HCT116 (cell line): ENCODE measurements around the gene NSMCE1. TPM values are rescaled to one million over a fixed set of nuclear protein-coding genes. Genes with fewer than 3 reads are reported as not detected.

Experiments
- ATAC-seq: fragments of 200-7000 bp; cut with Tn5 transposase; 2 replicates; pipeline ENCODE4 v1.9.1; 2020; ENCODE audit warnings: mild to moderate bottlenecking, moderate library complexity
- BruUV-seq: library from RNA; stranded (reverse); fragments of 400-500 nt; replicated peaks from 2 replicates; lab custom pipeline; 2021; lab: Mats Ljungman, UMichigan
- CTCF ChIA-PET: fragments of 300-600 bp; sonication (Branson Sonifier 250); formaldehyde crosslinking; loops from one replicate; lab custom pipeline; 2021; ENCODE audit warnings: antibody characterized with exemption; lab: Charles Lee
- POLR2A ChIA-PET: fragments of 300-600, 350-600 bp; sonication (Branson Sonifier 250); formaldehyde crosslinking; loops from one replicate; lab custom pipeline; 2021; ENCODE audit warnings: antibody characterized with exemption; lab: Charles Lee
- RAD21 ChIA-PET, 2 experiments: fragments of 300-600 bp; sonication (Branson Sonifier 250); formaldehyde crosslinking; loops; one replicate each; lab custom pipeline; 2023; ENCODE audit warnings: low total read pairs in 2 of 2; ENCODE audit not compliant: uncharacterized antibody in 2 of 2, unreplicated experiment in 2 of 2, low non-redundant PET in 1 of 2; lab: Charles Lee
- DNase-seq: peaks from one replicate; pipeline ENCODE4 v3.0.0-alpha.2; 2010; ENCODE audit warnings: low read depth, low spot score
- H2AFZ ChIP-seq: fragments of 200-600 bp; shearing (Covaris generic), sonication (generic); 2 replicates; pipeline ENCODE4 v1.6.1; 2017; ENCODE audit warnings: low read depth, mixed run types, mixed read lengths, antibody characterized with exemption, low read length; ENCODE audit not compliant: poor library complexity, severe bottlenecking
- H3K27ac ChIP-seq: 2 replicates; pipeline ENCODE4 v1.5.1; 2012; ENCODE audit warnings: low read depth, low read length
- H3K27me3 ChIP-seq: fragments of 200-600 bp; sonication (generic); 2 replicates; pipeline ENCODE4 v1.6.1; 2016; ENCODE audit warnings: mixed run types, low read length, mixed read lengths; ENCODE audit not compliant: insufficient read depth
- H3K36me3 ChIP-seq, 2 experiments: fragments of 200-500 bp in 1 of 2; fragments of 200-600 bp in 1 of 2; sonication (Bioruptor generic) in 1 of 2; sonication (generic) in 1 of 2; 2 replicates each; pipeline versions ENCODE4 v1.5.1 to v1.6.1; 2014 to 2016; ENCODE audit warnings: low read length in 2 of 2, inconsistent platforms in 1 of 2, mixed read lengths in 1 of 2, mixed run types in 1 of 2; ENCODE audit not compliant: insufficient read depth in 2 of 2, control insufficient read depth in 1 of 2
- H3K4me1 ChIP-seq, 2 experiments: fragments of 200-600 bp in 1 of 2; sonication (generic) in 1 of 2; 2 replicates each; pipeline versions ENCODE4 v1.5.1 to v1.6.1; 2012 to 2017; ENCODE audit warnings: low read length in 2 of 2, inconsistent platforms in 1 of 2, mild to moderate bottlenecking in 1 of 2, mixed read lengths in 1 of 2, mixed run types in 1 of 2, moderate library complexity in 1 of 2; ENCODE audit not compliant: insufficient read depth in 2 of 2, control insufficient read depth in 1 of 2
- H3K4me2 ChIP-seq: fragments of 200-600 bp; sonication (generic); 2 replicates; pipeline ENCODE4 v1.6.1; 2017; ENCODE audit warnings: mixed run types, low read length, mixed read lengths
- H3K4me3 ChIP-seq, 2 experiments: fragments of 200-600 bp in 1 of 2; sonication (generic) in 1 of 2; replicated peaks in 1 of 2; 2 replicates each; pipeline ENCODE4 v1.5.1; 2011 to 2016; ENCODE audit warnings: low read length in 2 of 2, control low read depth in 1 of 2, low read depth in 1 of 2, mild to moderate bottlenecking in 1 of 2, mixed read lengths in 1 of 2, mixed run types in 1 of 2
- H3K79me2 ChIP-seq: fragments of 200-600 bp; sonication (generic); 2 replicates; pipeline ENCODE4 v1.6.1; 2017; ENCODE audit warnings: mild to moderate bottlenecking, mixed run types, low read length, moderate library complexity, mixed read lengths; ENCODE audit not compliant: insufficient read depth
- H3K9ac ChIP-seq: fragments of 200-600 bp; sonication (generic); 2 replicates; pipeline ENCODE4 v1.6.1; 2016; ENCODE audit warnings: low read length, mixed read lengths
- H3K9me2 ChIP-seq: fragments of 200-600 bp; sonication (generic), shearing (Covaris generic); 2 replicates; pipeline ENCODE4 v1.6.1; 2017; ENCODE audit warnings: mixed run types, mild to moderate bottlenecking, moderate library complexity; ENCODE audit not compliant: insufficient read depth
- H3K9me3 ChIP-seq, 2 experiments: fragments of 200-500 bp in 1 of 2; fragments of 200-600 bp in 1 of 2; sonication (Bioruptor generic) in 1 of 2; sonication (generic) in 1 of 2; 2 replicates each; pipeline ENCODE4 v1.6.1; 2014 to 2017; ENCODE audit warnings: low read length in 2 of 2, mixed read lengths in 2 of 2, inconsistent platforms in 1 of 2, low read depth in 1 of 2, mild to moderate bottlenecking in 1 of 2, mixed run types in 1 of 2, moderate library complexity in 1 of 2; ENCODE audit not compliant: control insufficient read depth in 1 of 2, insufficient read depth in 1 of 2
- H4K20me1 ChIP-seq: fragments of 200-600 bp; sonication (generic), shearing (Covaris generic); 2 replicates; pipeline ENCODE4 v1.6.1; 2017; ENCODE audit warnings: mixed run types, mild to moderate bottlenecking, moderate library complexity; ENCODE audit not compliant: insufficient read depth
- CEBPB ChIP-seq: IDR thresholded peaks from 2 replicates; pipeline ENCODE4 v1.6.1; 2012; ENCODE audit warnings: low read depth
- EGR1 ChIP-seq: IDR thresholded peaks from 2 replicates; pipeline ENCODE4 v1.6.1; 2012; ENCODE audit warnings: low read depth
- ELF1 ChIP-seq: IDR thresholded peaks from 2 replicates; pipeline ENCODE4 v1.6.1; 2012; ENCODE audit warnings: low read depth, borderline replicate concordance
- EZH2 ChIP-seq: fragments of 200-600 bp; sonication (generic); IDR thresholded peaks from 2 replicates; pipeline ENCODE4 v1.6.1; 2017; ENCODE audit warnings: antibody characterized with exemption, mixed run types
- EZH2phosphoT487 ChIP-seq: fragments of 200-600 bp; IDR thresholded peaks from 2 replicates; pipeline ENCODE4 v1.6.1; 2018; ENCODE audit warnings: antibody characterized with exemption, borderline replicate concordance
- JUND ChIP-seq: IDR thresholded peaks from 2 replicates; pipeline ENCODE4 v1.6.1; 2012
- MAX ChIP-seq: IDR thresholded peaks from 2 replicates; pipeline ENCODE4 v1.6.1; 2012
- POLR2A ChIP-seq: IDR thresholded peaks from 2 replicates; pipeline ENCODE4 v1.7.0; 2011; ENCODE audit warnings: borderline replicate concordance; ENCODE audit not compliant: insufficient read depth, insufficient read length; ENCODE audit errors: extremely low read depth
- POLR2AphosphoS5 ChIP-seq: IDR thresholded peaks from 2 replicates; pipeline ENCODE4 v1.6.1; 2011; ENCODE audit warnings: mild to moderate bottlenecking, low read depth, low read length, moderate library complexity
- REST ChIP-seq: IDR thresholded peaks from 2 replicates; pipeline ENCODE4 v1.6.1; 2012; ENCODE audit warnings: low read depth
- SIN3A ChIP-seq: IDR thresholded peaks from 2 replicates; pipeline ENCODE4 v1.6.1; 2012; ENCODE audit warnings: low read depth
- SRF ChIP-seq: IDR thresholded peaks from 2 replicates; pipeline ENCODE4 v1.6.1; 2012; ENCODE audit warnings: low read depth
- TCF7L2 ChIP-seq: IDR thresholded peaks from 2 replicates; pipeline ENCODE4 v1.7.0; 2011; ENCODE audit warnings: borderline replicate concordance, inconsistent platforms; ENCODE audit not compliant: insufficient read depth, insufficient read length; ENCODE audit errors: extremely low read depth
- YY1 ChIP-seq: IDR thresholded peaks from 2 replicates; pipeline ENCODE4 v1.6.1; 2011; ENCODE audit warnings: low read length, low read depth, moderate library complexity, mild to moderate bottlenecking; ENCODE audit not compliant: insufficient replicate concordance; ENCODE audit errors: extremely low read depth
- ZFX ChIP-seq: fragments of 450-650 bp; IDR thresholded peaks from 2 replicates; pipeline ENCODE4 v1.6.1; 2017
- intact Hi-C: fragments of 100-400 bp; cut with micrococcal nuclease; formaldehyde crosslinking; loops from 2 replicates; pipeline ENCODE4 v1.10.0; 2022
- total RNA-seq: library from RNA; stranded (reverse); gene quantifications from one replicate; pipeline ENCODE4 v1.2.1, GENCODE V29; 2021; ENCODE audit not compliant: unreplicated experiment

NSMCE1 gene
- total RNA-seq, 1 experiment from 2014 or later = 85.6 TPM

- TF ChIP-seq SRF = no peak
- no peak for TF ChIP-seq POLR2A
- no peak for TF ChIP-seq EGR1
- TF ChIP-seq YY1 = no peak
- TF ChIP-seq EZH2phosphoT487 = no peak
- no peak for TF ChIP-seq EZH2
- TF ChIP-seq ELF1 = no peak
- no peak for TF ChIP-seq SIN3A
- no peak for TF ChIP-seq MAX
- no peak for TF ChIP-seq TCF7L2
- no peak for TF ChIP-seq CEBPB
- TF ChIP-seq, all 23 proteins: peak for 0
These were observed 79.1 kb downstream of the NSMCE1 start (continued) for GRCh38 chr16:27189335-27189972.

- H4K20me1 ChIP-seq = no peaks in the 10 kb centered on the region
- no peak overlapping the region for H2AFZ ChIP-seq
- no peak overlapping the region for H3K27ac ChIP-seq
- H3K4me1 ChIP-seq = no peaks in the 10 kb centered on the region; a peak in 1 of 4 replicates
- H3K79me2 ChIP-seq = no peaks in the 10 kb centered on the region
- POLR2A ChIA-PET = no interaction called here
- RAD21 ChIA-PET = no interaction called here
- no peaks in the 10 kb centered on the region for H3K9me3 ChIP-seq
- H3K4me2 ChIP-seq = no peak overlapping the region
- H3K36me3 ChIP-seq = no peaks in the 10 kb centered on the region
- BruUV-seq = no TSS peak
- H3K9me2 ChIP-seq = no peaks in the 10 kb centered on the region
- no peak for ATAC-seq
- no peaks in the 10 kb centered on the region; the same call in 1 of the 2 replicates for H3K27me3 ChIP-seq
- TF ChIP-seq JUND = no peak
- no peak for TF ChIP-seq POLR2AphosphoS5
- no peak for TF ChIP-seq ZFX
- TF ChIP-seq REST = no peak
- TF ChIP-seq SIN3A = no peak
- TF ChIP-seq TCF7L2 = no peak
- TF ChIP-seq EZH2phosphoT487 = no peak
- TF ChIP-seq, all 23 proteins: peak for 0
- DNase-seq = no peak
- intact Hi-C loops = no loop called here
- no peak overlapping the region for H3K4me3 ChIP-seq
- CTCF ChIA-PET = no interaction called here
- H3K9ac ChIP-seq = no peak overlapping the region
These were observed 79.9 kb downstream of the NSMCE1 start for GRCh38 chr16:27188633-27189032.
